Effector CD4-positive, alpha-beta T cell (primary cell): ENCODE measurements around the gene WT1.

Experiments used
- DNase-seq: peaks from one replicate; pipeline ENCODE4 v3.0.0-alpha.2; 2020

WT1 gene

GRCh38 chr11:32438346-32438865 lies 3.1 kb upstream of the WT1 start:
- DNase-seq = no peak

DNA sequence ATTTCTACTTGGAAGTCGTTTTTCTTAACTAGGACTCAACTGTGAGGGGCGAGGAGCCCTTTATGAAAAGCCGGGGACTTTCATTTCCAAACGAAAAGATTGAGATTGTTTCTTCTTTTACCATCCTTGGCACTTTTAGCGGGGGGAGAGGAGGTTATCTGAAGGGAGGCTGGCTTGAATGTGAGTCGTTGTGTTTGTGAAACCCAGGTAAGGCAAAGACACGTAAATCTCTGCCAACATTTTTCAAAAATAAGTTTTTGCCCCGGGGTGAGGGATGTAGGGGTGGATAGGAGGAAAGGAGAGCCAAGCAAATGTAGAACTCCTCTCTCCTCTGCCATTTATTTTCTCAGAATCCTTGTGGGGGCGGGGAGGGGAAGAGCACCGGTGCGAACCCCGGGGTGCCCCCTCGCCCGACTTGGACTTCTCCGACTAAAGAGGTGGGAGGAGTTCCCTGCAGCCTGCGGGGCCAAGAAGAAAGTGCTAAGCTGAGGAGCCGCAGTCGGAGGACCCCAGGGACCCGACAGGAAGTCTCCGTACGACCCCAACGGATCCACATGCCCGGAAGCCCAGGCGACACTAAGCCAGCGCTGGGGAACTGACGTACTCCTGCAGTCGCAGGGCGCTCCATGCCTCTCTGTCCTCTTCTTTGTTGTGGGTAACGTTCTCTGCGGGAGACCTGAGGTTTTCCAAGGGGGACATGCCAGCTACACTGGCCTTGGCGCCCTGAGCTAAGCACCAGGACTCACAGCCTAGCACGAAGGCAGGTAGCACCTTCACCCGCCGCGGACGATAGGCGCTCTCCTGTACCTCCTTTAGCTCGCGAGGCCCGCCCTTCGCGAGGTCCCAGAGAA lies 2.4 kb upstream of the WT1 start:
- DNase-seq = no peak

GRCh38 chr11:32436751-32437494 lies 1.6 kb upstream of the WT1 start:
- DNase-seq = no peak

DNA sequence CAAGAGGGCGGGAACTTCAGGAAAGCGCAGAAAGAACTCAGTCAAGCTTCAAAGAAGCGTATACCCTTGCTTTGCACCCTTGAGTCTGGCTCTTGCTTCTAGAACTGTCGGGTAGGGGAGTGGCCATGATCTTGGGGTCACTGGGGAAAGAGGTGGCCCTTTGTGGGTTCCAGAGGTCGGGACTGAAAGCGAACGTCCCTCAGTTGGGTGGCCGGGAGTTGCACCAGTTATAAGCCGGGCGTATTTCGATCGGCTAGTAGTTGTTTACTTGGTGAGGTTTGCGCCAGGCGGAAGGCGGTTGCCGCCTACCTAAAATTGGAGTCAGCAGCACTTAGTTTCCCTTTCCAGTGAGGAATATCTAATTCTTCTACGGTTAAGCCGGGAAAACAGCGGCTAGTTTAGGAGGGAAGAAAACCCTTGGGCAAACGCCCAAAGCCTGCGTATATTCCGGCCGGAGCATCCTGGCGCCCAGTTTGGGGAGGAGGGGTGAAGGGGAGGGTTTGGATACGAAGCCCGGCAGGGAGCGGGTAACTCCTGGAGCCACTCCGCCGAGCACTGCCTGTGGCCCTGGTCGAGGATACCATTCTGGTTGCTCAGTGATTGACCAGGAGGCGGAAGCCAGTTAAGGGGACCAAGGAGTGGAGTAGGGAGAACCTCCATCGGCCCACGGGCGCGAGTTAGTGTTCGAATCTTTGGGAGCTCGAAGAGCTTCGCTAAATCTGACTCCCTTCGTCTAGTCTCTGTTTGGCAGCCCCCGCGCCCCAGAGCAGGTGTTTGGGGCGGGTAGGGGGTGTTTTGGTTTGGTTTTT lies 807 bp upstream of the WT1 start:
- no peak for DNase-seq

GRCh38 chr11:32435152-32435480 lies 223 bp downstream of the WT1 start:
- DNase-seq = no peak

- no peak for DNase-seq
Observed at GRCh38 chr11:32434356-32435151, 785 bp downstream of the WT1 start.

GRCh38 chr11:32433914-32434355 lies 1.4 kb downstream of the WT1 start:
- no peak for DNase-seq

GRCh38 chr11:32433101-32433913 lies 2.0 kb downstream of the WT1 start:
- DNase-seq = no peak

GRCh38 chr11:32432565-32432964 lies 2.8 kb downstream of the WT1 start:
- no peak for DNase-seq

DNA sequence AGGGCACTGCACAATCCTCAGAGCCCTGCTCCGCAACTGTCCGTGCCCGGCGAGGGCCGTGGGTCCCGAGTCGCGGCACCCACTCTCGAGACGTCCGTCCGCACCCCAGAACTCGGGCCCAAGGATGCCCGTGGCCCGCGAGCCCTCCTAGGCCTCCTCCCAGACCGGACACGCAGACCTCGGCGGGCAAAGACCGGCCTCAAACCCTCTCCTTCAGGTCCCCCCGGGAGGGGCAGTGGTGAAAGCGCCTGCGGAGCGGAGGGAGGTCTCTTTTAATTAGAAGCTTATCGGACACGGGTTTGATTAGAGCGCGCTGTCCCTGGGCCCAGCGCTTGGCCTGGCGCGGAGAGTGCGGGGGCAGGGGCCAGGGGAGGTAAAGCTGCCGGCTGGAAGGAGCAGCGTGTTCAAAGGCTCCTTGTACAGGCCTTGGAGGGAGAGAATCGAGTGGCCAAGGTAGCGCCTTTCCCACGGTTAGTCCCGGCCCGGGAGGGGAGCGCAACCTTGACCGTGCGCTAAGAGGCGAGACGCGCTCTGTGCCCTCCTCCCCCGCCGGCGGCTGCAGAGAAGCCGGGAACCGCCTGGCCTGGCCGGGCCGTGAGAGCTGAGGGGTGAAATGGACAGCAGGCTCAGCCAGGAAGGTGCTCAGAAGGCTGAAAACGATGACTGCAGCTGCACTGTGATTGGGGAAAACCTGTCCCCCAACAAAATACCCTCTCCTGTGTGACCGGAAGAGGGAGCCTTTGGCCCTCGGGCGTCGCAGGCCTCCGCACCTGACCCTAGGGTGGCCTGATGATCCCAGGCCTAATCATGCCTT lies 4.6 kb downstream of the WT1 start:
- no peak for DNase-seq

- no peak for DNase-seq
Observed at GRCh38 chr11:32429477-32429876, 5.9 kb downstream of the WT1 start.

DNA sequence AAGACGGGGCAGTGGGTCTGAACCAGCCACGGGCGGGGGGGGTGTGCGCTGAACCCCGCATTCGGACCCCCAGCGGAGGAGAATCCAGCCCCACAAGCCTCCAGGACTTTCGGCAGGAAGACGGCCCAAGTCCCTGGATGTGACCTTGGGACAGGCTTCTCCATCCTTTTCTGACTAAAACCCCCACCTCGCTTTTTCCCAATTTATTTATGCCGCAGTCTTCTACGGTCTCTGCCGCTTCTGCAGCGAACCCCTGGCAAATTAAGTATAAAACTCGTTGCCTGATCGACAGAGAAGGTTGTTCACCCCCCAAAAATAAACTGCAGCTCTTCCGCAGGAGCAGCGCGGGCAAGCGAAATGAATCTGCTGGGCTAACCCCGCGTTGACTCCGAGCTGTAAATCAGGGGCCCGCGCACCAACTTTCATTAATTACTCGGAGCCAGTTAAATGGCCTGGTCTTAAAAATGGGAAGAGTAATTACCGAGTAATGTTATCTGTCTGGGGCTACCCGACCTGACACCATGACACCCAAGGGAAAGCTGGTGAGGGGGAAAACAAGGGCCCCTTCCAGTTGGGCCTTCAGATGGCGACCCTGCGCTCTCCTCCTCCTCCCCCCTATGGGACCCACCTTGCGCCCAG lies 6.6 kb downstream of the WT1 start:
- no peak for DNase-seq

GRCh38 chr11:32427935-32428664 lies 7.2 kb downstream of the WT1 start:
- no peak for DNase-seq

GRCh38 chr11:32427616-32427934 lies 7.8 kb downstream of the WT1 start:
- DNase-seq = no peak

GRCh38 chr11:32426819-32427615 lies 8.3 kb downstream of the WT1 start:
- DNase-seq = no peak

DNA sequence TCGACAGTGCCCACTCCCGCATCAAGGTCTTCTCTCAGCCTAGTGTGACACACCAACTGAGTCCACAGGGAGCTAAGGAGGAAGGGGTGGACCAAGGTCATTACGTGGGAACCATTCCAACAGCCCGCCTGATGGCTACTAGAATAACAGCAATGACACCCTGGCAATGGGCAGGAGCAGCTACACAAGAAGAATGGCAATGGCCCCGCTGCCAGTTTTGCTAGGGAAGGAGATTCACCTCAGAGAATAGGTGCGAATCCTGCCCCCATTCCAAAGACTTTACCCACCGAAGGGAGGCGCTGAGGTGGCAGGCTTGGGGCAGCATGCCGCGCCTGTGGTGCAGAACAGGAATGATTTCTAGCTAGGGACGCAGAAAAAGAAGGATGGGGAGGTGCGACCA lies 9.1 kb downstream of the WT1 start:
- no peak for DNase-seq

- no peak for DNase-seq
Observed at GRCh38 chr11:32425761-32426160, 9.6 kb downstream of the WT1 start.

GRCh38 chr11:32422545-32422944 lies 12.8 kb downstream of the WT1 start:
- DNase-seq = no peak

- DNase-seq = no peak
Observed at GRCh38 chr11:32421992-32422391, 13.3 kb downstream of the WT1 start.
